ENCODE measurements around the gene SAFB2. TPM values are rescaled to one million over a fixed set of nuclear protein-coding genes. Genes with fewer than 3 reads are reported as not detected.

Gene SAFB2
- total and polyA plus RNA-seq, 11 donors, result 14.2 to 56.7 (median 44.2) TPM

DNA sequence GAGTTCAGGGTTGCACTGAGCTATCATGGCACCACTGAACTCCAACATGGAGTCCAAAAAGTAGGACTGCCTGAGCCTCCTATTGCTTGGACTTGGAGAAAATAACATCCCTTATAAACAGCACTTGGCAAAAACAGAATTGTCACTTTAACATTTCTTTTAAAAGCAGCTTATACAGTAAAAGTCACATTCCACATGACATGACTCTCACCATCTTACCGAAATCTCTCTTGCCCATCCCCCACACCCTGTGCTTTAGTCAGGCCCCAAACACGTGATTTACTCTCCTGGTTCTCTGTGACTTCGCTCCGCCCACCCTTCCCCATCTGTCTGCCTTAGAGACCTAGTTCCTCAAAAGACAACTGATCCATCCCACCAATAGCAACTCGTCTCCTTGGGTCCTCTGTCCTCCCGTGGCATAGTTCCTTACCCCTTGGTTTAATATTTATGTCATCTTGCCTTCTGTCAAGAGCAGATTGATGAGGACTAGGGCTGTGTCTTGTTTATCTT is 4.9 kb upstream of the SAFB2 start:
- DNase-seq, result peak; percentile 53 to 76 (median 66)
- Histone ChIP-seq H3K36me3 (peaks cover 0 to 64% (median 52%) of the 10 kb centered on the region in 9 donors), H3K27ac (peak overlapping the region in 2 of 12 donors; percentile 36 to 66), H3K4me3 (no peak overlapping the region), H3K9me3 (no peaks in the 10 kb centered on the region), H3K4me1 (peaks cover 10 to 83% (median 72%) of the 10 kb centered on the region in 12 donors), H3K27me3 (no peaks in the 10 kb centered on the region)
- no peak for TF ChIP-seq POLR2A (IDR thresholded peaks at IDR 0.05)
- TF ChIP-seq, protein P1, sequence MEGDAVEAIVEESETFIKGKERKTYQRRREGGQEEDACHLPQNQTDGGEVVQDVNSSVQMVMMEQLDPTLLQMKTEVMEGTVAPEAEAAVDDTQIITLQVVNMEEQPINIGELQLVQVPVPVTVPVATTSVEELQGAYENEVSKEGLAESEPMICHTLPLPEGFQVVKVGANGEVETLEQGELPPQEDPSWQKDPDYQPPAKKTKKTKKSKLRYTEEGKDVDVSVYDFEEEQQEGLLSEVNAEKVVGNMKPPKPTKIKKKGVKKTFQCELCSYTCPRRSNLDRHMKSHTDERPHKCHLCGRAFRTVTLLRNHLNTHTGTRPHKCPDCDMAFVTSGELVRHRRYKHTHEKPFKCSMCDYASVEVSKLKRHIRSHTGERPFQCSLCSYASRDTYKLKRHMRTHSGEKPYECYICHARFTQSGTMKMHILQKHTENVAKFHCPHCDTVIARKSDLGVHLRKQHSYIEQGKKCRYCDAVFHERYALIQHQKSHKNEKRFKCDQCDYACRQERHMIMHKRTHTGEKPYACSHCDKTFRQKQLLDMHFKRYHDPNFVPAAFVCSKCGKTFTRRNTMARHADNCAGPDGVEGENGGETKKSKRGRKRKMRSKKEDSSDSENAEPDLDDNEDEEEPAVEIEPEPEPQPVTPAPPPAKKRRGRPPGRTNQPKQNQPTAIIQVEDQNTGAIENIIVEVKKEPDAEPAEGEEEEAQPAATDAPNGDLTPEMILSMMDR (IDR thresholded peaks at IDR 0.05), result no peak
- WGBS, 4 donors, result 59 to 61% (median 61%) methylated on average over 6 of the region's 6 CpGs
- intact Hi-C loops (cut with DNase I), result loop anchor here in 3 of 10 donors (5.0 to 10.0 kb wide), 2 partner anchors 47 to 50 kb away; no protein-coding TSS in a partner anchor
- no peak for ATAC-seq

DNA sequence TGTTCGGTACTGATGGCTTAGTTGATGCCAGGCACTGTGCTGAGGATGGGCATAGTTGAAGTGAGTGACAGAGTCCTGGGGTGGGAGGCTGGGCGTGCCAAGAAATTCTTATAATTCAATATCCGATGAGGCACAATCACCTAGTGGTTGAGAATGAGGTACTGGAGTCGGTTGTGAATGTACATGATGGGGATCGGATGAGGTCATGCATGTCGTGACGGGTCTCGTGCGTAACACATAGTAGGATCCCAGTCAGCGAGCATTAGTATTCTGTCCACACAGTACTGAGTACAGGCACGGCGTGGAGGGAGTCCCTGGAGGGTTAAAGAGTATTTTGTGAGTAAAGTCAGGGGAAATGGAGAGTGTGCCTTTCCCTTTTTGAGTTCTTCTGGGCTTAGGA is 3.1 kb upstream of the SAFB2 start:
- Histone ChIP-seq H3K27me3 (no peaks in the 10 kb centered on the region), H3K36me3 (peaks cover 0 to 65% (median 59%) of the 10 kb centered on the region in 9 donors), H3K4me3 (peak overlapping the region in 6 of 12 donors; percentile 84 to 97 (median 96)), H3K27ac (peak overlapping the region in 3 of 12 donors; percentile 3 to 98 (median 97)), H3K4me1 (peaks cover 14 to 77% (median 67%) of the 10 kb centered on the region in 12 donors), H3K9me3 (no peaks in the 10 kb centered on the region)
- intact Hi-C loops (cut with DNase I), result loop anchor here in 3 of 10 donors (5.0 to 10.0 kb wide), 2 partner anchors 49 to 52 kb away; no protein-coding TSS in a partner anchor
- DNase-seq (no peak), ATAC-seq (no peak)
- 74 to 80% (median 76%) methylated on average over 12 of the region's 12 CpGs for WGBS, 4 donors
- TF ChIP-seq, protein P1 (IDR thresholded peaks at IDR 0.05), result no peak

DNA sequence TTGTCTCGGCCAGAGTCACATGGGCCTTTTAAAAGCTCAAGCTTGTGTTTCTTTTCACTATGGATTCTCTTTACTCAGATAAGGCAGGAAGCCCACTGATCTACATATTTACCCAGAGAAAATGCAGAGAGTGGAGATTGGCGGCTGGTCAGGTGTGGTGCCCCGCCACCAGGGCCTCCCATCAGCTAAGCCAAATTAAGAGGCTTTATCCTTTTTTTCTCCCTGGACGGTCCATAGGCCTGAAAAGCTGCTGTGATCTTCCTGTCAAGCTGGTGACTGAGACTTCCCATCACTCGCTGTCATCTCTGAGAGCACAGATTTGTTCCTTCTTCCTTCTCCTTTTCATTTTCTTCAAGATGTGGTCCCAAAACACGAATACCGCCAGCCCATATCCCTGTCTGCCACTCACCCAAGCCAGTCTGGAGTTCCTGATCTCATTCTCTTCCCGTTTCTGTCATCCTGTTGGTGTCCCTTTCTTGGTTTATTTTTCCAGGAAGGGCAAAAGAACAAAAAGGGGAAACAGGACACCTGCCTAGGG is 2.2 kb upstream of the SAFB2 start:
- Histone ChIP-seq H3K27ac (peak overlapping the region in 8 of 12 donors; percentile 3 to 98 (median 97)), H3K36me3 (peaks cover 0 to 66% (median 60%) of the 10 kb centered on the region in 9 donors)

More for the DNA sequence above, 2.2 kb upstream of the SAFB2 start:
- DNase-seq, result no peak
- TF ChIP-seq POLR2A (IDR thresholded peaks at IDR 0.05), result no peak
- TF ChIP-seq, protein P1 (IDR thresholded peaks at IDR 0.05), result no peak
- Histone ChIP-seq H3K4me3 (peak overlapping the region; percentile 84 to 99 (median 96)), H3K9me3 (no peaks in the 10 kb centered on the region), H3K4me1 (peaks cover 14 to 77% (median 69%) of the 10 kb centered on the region in 12 donors), H3K27me3 (no peaks in the 10 kb centered on the region)
- no peak for ATAC-seq
- intact Hi-C loops (cut with DNase I), result loop anchor here in 6 of 10 donors (5.0 to 10.0 kb wide), 5 partner anchors 50 to 167 kb away; partner anchors contain the start of genes DUS3L (in 1 of the 6), HSD11B1L (in 1 of the 6), MICOS13 (in 1 of the 6) and RPL36 (in 1 of the 6)
- WGBS, 4 donors, result 26 to 30% (median 29%) methylated on average over 8 of the region's 8 CpGs
